ENCODE data around the gene LPCAT3. TPM values are rescaled to one million over a fixed set of nuclear protein-coding genes. Genes with fewer than 3 reads are reported as not detected.

The LPCAT3 gene
- total and polyA plus RNA-seq, 8 donors: 22.4 to 36.5 (median 32.0) TPM

DNA sequence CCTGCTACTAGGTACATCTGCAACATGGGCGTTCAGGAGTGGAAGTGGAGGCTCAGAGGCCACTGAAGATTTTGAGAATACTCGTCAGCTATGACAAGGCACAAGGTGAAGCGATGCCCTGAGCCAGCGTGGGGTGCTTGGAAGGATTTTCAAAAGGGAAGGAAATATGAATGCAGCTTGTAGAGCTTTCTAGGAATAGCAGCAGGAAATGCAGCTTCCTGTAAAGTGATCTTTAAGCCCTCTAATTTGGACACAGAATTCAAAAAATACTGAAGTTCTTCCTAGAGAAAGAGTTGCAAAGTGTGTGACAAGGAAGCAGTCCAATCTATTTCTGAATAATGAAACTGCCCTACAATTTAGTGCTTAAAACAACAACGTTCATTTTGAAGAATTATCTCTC lies 29.0 kb upstream of the LPCAT3 start:
- Histone ChIP-seq H3K27me3 (no peaks in the 10 kb centered on the region), H3K4me1 (no peaks in the 10 kb centered on the region), H3K27ac (no peak overlapping the region), H3K9me3 (no peaks in the 10 kb centered on the region), H3K4me3 (no peak overlapping the region), H3K36me3 (no peaks in the 10 kb centered on the region)
- DNase-seq (no peak), ATAC-seq (no peak), FAIRE-seq (no peak)
- TF ChIP-seq, protein P1, sequence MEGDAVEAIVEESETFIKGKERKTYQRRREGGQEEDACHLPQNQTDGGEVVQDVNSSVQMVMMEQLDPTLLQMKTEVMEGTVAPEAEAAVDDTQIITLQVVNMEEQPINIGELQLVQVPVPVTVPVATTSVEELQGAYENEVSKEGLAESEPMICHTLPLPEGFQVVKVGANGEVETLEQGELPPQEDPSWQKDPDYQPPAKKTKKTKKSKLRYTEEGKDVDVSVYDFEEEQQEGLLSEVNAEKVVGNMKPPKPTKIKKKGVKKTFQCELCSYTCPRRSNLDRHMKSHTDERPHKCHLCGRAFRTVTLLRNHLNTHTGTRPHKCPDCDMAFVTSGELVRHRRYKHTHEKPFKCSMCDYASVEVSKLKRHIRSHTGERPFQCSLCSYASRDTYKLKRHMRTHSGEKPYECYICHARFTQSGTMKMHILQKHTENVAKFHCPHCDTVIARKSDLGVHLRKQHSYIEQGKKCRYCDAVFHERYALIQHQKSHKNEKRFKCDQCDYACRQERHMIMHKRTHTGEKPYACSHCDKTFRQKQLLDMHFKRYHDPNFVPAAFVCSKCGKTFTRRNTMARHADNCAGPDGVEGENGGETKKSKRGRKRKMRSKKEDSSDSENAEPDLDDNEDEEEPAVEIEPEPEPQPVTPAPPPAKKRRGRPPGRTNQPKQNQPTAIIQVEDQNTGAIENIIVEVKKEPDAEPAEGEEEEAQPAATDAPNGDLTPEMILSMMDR (IDR thresholded peaks at IDR 0.05): no peak
- intact Hi-C loops (cut with DNase I): no loop called here
- 57 to 68% methylated on average over 5 of the region's 5 CpGs for WGBS, 2 donors

DNA sequence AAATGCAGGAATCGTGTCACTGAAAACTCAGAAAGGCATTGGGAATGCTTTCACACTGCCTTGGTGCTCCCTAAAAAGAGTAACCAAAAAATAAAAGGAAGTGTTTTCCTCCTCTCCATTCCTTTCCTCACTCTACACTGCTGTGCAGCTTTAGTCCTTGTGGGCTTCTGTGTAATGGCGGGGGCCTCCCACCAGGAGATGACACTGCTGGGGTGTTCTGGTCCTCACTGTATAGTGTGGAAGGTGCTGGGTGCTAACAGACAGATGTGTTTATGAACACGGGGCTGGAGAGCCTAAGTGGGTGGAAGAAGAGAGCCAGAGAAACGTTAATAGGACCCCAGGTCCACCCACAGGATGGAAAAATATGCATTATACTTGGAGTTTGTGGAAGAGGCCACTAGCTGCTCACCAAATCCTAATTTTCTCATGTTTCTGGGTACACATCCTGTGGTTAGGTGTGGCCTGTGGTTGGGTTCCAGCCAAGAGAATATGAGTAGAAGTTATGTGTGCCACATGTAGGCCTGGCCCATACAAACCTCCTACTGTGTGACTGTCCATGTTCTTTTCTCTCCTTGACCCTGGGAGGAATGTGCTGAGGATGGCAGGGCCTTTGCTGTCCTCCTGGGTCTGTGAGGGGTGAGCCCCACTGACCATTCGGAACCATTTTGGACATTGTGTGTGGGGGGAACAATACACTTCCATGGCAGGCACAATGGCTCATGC lies 28.3 kb upstream of the LPCAT3 start:
- TF ChIP-seq, protein P1 (IDR thresholded peaks at IDR 0.05): no peak
- H3K9me3 ChIP-seq: no peaks in the 10 kb centered on the region
- 66 to 74% methylated on average over 5 of the region's 5 CpGs for WGBS, 2 donors
- DNase-seq: no peak
- H3K36me3 ChIP-seq: no peaks in the 10 kb centered on the region
- ATAC-seq: no peak
- no peak for FAIRE-seq
- intact Hi-C loops (cut with DNase I): no loop called here
- no peaks in the 10 kb centered on the region for H3K4me1 ChIP-seq
- H3K4me3 ChIP-seq: no peak overlapping the region
- H3K27me3 ChIP-seq: no peaks in the 10 kb centered on the region
- no peak overlapping the region for H3K27ac ChIP-seq

DNA sequence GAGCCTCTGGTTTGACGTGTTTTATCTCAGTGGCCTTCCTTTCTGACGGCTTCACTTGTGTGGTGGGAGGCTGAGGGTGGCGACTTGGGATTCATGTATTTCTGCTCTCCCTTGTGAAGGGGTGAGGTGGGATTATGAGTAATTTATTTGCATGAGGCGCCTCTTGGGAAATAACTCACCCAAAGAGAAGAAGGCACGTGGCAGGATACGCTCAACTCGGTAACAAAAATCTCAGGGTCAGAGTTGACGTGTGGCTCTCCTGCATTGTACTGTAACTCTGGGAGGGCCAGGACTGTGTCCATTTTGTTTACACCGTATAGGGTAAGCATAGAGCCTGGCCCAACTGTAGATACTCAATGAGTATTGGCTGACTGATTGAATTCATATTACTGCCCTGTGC lies 27.6 kb upstream of the LPCAT3 start:
- H3K4me3 ChIP-seq: no peak overlapping the region
- DNase-seq (no peak), FAIRE-seq (no peak), ATAC-seq (no peak)
- TF ChIP-seq, protein P1 (IDR thresholded peaks at IDR 0.05): no peak
- H3K9me3 ChIP-seq: no peaks in the 10 kb centered on the region
- H3K27me3 ChIP-seq: no peaks in the 10 kb centered on the region
- intact Hi-C loops (cut with DNase I): no loop called here
- 78 to 82% methylated on average over 9 of the region's 9 CpGs for WGBS, 2 donors
- H3K4me1 ChIP-seq: no peaks in the 10 kb centered on the region
- H3K27ac ChIP-seq: no peak overlapping the region
- H3K36me3 ChIP-seq: no peaks in the 10 kb centered on the region

DNA sequence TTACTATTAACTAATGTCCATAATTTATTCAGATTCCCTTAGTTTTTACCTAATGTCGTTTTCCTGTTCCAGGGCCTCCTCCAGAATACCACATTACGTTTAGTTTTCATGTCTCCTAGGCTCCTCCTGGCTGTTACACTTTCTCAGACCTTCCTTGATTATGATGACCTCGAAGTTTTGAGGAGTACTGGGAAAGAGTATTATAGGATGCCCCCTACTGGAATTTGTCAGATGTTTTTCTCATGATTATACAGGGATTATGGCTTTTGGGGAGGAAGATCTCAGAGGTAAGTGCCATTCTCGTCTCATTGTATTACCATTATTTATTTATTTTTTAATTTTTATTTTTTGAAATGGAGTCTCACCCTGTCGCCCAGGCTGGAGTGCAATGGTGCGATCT lies 24.6 kb upstream of the LPCAT3 start:
- H3K27ac ChIP-seq: no peak overlapping the region
- H3K27me3 ChIP-seq: no peaks in the 10 kb centered on the region
- H3K9me3 ChIP-seq: no peaks in the 10 kb centered on the region
- no peaks in the 10 kb centered on the region for H3K36me3 ChIP-seq
- DNase-seq (no peak), FAIRE-seq (peak; percentile 47), ATAC-seq (peak; percentile 85 to 99 (median 96))
- WGBS, 2 donors: 26 to 36% methylated on average over 6 of the region's 6 CpGs
- no peak overlapping the region for H3K4me3 ChIP-seq
- TF ChIP-seq, protein P1 (IDR thresholded peaks at IDR 0.05): peak; percentile 14 to 40 (median 24)
- intact Hi-C loops (cut with DNase I): no loop called here
- H3K4me1 ChIP-seq: no peaks in the 10 kb centered on the region

DNA sequence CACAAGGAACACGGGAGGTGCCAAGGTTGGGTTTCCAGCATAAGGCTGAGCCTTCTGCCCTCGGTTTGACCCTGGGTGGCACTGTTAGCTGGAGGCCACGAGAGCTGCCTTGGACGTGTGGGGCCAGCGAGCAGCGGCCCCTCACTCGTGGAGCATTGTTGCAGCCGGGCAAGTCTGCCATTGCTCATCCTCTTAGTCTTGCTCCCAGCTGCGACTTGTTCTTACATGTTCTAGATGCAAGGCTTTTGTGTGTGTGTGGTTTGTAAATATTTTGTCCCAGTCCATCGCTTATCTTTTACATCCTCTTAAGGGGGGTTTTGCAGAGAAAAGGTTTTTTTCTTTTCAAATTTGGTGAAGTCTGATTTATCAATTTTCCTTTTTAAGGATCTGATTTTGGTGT lies 21.1 kb upstream of the LPCAT3 start:
- no peaks in the 10 kb centered on the region for H3K9me3 ChIP-seq

More for the DNA sequence above, 21.1 kb upstream of the LPCAT3 start:
- WGBS, 2 donors: 65 to 74% methylated on average over 10 of the region's 10 CpGs
- no peak overlapping the region for H3K27ac ChIP-seq
- H3K4me3 ChIP-seq: no peak overlapping the region
- H3K4me1 ChIP-seq: no peaks in the 10 kb centered on the region
- no peak for FAIRE-seq
- intact Hi-C loops (cut with DNase I): no loop called here
- no peak for ATAC-seq
- H3K36me3 ChIP-seq: no peaks in the 10 kb centered on the region
- no peak for DNase-seq
- TF ChIP-seq, protein P1 (IDR thresholded peaks at IDR 0.05): no peak
- H3K27me3 ChIP-seq: no peaks in the 10 kb centered on the region
